SK-N-SH (cell line): ENCODE measurements around the gene CACNA2D4. TPM values are rescaled to one million over a fixed set of nuclear protein-coding genes. Genes with fewer than 3 reads are reported as not detected.

Experiments
- CTCF ChIA-PET: fragments of 300-600, 350-600 bp; formaldehyde crosslinking; extraction: SDS; loops from one replicate; lab custom pipeline; 2021; lab: Yijun Ruan, JAX
- POLR2A ChIA-PET: fragments of 350-600 bp; sonication (Branson Sonifier 250); formaldehyde crosslinking; extraction: SDS; loops from one replicate; lab custom pipeline; 2020; ENCODE audit warnings: antibody characterized with exemption, inconsistent platforms; lab: Yijun Ruan, JAX
- DNase-seq: peaks from one replicate; pipeline ENCODE4 v3.0.0; 2012
- H2AFZ ChIP-seq: fragments of 200-600 bp; sonication (generic); 2 replicates; pipeline ENCODE4 v1.8.1; 2016; ENCODE audit warnings: antibody characterized with exemption, mild to moderate bottlenecking, low read depth
- H3F3A ChIP-seq: fragments of 200-600 bp; sonication (generic); replicated peaks from 2 replicates; pipeline ENCODE3; 2016; ENCODE audit warnings: antibody characterized with exemption, mild to moderate bottlenecking; ENCODE audit not compliant: insufficient read depth
- H3K27ac ChIP-seq, 2 experiments: fragments of 200-500 bp in 1 of 2; fragments of 200-600 bp in 1 of 2; sonication (Bioruptor generic) in 1 of 2; sonication (generic), shearing (Covaris generic) in 1 of 2; 2 replicates each; pipeline versions ENCODE4 v1.5.1 to v1.6.1; 2014 to 2016; ENCODE audit warnings: low read depth in 2 of 2, inconsistent platforms in 1 of 2, low read length in 1 of 2, mild to moderate bottlenecking in 1 of 2, mixed read lengths in 1 of 2
- H3K27me3 ChIP-seq: fragments of 200-600 bp; sonication (generic), shearing (Covaris generic); 2 replicates; pipeline ENCODE4 v1.6.1; 2016; ENCODE audit warnings: mixed run types; ENCODE audit not compliant: insufficient read depth
- H3K36me3 ChIP-seq, 2 experiments: fragments of 200-500 bp in 1 of 2; fragments of 200-600 bp in 1 of 2; sonication (Bioruptor generic) in 1 of 2; sonication (generic) in 1 of 2; replicated peaks in 1 of 2; 2 replicates each; pipeline versions ENCODE3 to v1.5.1; 2014 to 2016; ENCODE audit warnings: low read length in 1 of 2, mild to moderate bottlenecking in 1 of 2; ENCODE audit not compliant: insufficient read depth in 2 of 2, control insufficient read depth in 1 of 2
- H3K4me1 ChIP-seq, 2 experiments: fragments of 200-500 bp in 1 of 2; fragments of 200-600 bp in 1 of 2; sonication (Bioruptor generic) in 1 of 2; sonication (generic), shearing (Covaris generic) in 1 of 2; 2 replicates each; pipeline versions ENCODE4 v1.5.1 to v1.6.1; 2014 to 2016; ENCODE audit warnings: low read depth in 1 of 2, low read length in 1 of 2, mixed run types in 1 of 2; ENCODE audit not compliant: insufficient read depth in 2 of 2, control insufficient read depth in 1 of 2
- H3K4me2 ChIP-seq: fragments of 200-600 bp; sonication (generic), shearing (Covaris generic); 2 replicates; pipeline ENCODE4 v1.6.1; 2017; ENCODE audit warnings: mixed run types
- H3K4me3 ChIP-seq, 2 experiments: fragments of 200-500 bp in 1 of 2; fragments of 200-600 bp in 1 of 2; sonication (Bioruptor generic) in 1 of 2; sonication (generic), shearing (Covaris generic) in 1 of 2; 2 replicates each; pipeline versions ENCODE4 v1.5.1 to v1.8.1; 2014 to 2016; ENCODE audit warnings: low read depth in 2 of 2, inconsistent platforms in 1 of 2, low read length in 1 of 2, mild to moderate bottlenecking in 1 of 2, mixed read lengths in 1 of 2, moderate library complexity in 1 of 2
- H3K79me2 ChIP-seq: fragments of 200-600 bp; sonication (generic); 2 replicates; pipeline ENCODE4 v1.8.1; 2017; ENCODE audit warnings: mild to moderate bottlenecking; ENCODE audit not compliant: insufficient read depth
- H3K9ac ChIP-seq: fragments of 200-600 bp; sonication (generic); 2 replicates; pipeline ENCODE4 v1.6.1; 2017; ENCODE audit warnings: mixed run types
- H3K9me2 ChIP-seq: fragments of 200-600 bp; sonication (generic); 2 replicates; pipeline ENCODE4 v1.6.1; 2017; ENCODE audit warnings: mixed run types
- H3K9me3 ChIP-seq: fragments of 200-600 bp; sonication (generic); 2 replicates; pipeline ENCODE4 v1.6.1; 2017; ENCODE audit warnings: mixed run types, mild to moderate bottlenecking, moderate library complexity
- H4K20me1 ChIP-seq: fragments of 200-600 bp; sonication (generic); 2 replicates; pipeline ENCODE4 v1.6.1; 2017; ENCODE audit warnings: mild to moderate bottlenecking, mixed run types; ENCODE audit not compliant: insufficient read depth
- CTCF ChIP-seq: fragments of 200-600 bp; sonication (generic); IDR thresholded peaks from 2 replicates; pipeline ENCODE4 v1.6.1; 2017; ENCODE audit warnings: antibody characterized with exemption, mild to moderate bottlenecking, moderate library complexity
- ELF1 ChIP-seq: IDR thresholded peaks from 2 replicates; pipeline ENCODE4 v1.4.0; 2012
- EZH2phosphoT487 ChIP-seq: fragments of 200-600 bp; sonication (generic); IDR thresholded peaks from 2 replicates; pipeline ENCODE4 v1.6.1; 2017; ENCODE audit warnings: low read depth, mixed run types, mild to moderate bottlenecking, antibody characterized with exemption, moderate library complexity, borderline replicate concordance
- FOXJ3 ChIP-seq: sonication (generic); formaldehyde crosslinking; IDR thresholded peaks from 2 replicates; pipeline ENCODE4 v1.5.1; 2020; ENCODE audit warnings: mild to moderate bottlenecking, missing genetic modification reagents
- FOXM1 ChIP-seq: IDR thresholded peaks from 2 replicates; pipeline ENCODE4 v1.4.0; 2012; ENCODE audit warnings: low read depth, mild to moderate bottlenecking
- GABPA ChIP-seq: IDR thresholded peaks from 2 replicates; pipeline ENCODE4 v1.4.0; 2012; ENCODE audit warnings: low read depth, mild to moderate bottlenecking
- GATA2 ChIP-seq: sonication (generic); formaldehyde crosslinking; IDR thresholded peaks from 2 replicates; pipeline ENCODE4 v1.5.0; 2020; ENCODE audit warnings: mild to moderate bottlenecking, missing genetic modification reagents
- MEF2A ChIP-seq: IDR thresholded peaks from 2 replicates; pipeline ENCODE4 v1.4.0; 2012; ENCODE audit warnings: low read depth, borderline replicate concordance
- NFIC ChIP-seq: IDR thresholded peaks from 2 replicates; pipeline ENCODE4 v1.4.0; 2012; ENCODE audit warnings: borderline replicate concordance
- PBX3 ChIP-seq: IDR thresholded peaks from 2 replicates; pipeline ENCODE4; 2012
- REST ChIP-seq: IDR thresholded peaks from 2 replicates; pipeline ENCODE4 v1.6.1; 2012; ENCODE audit warnings: mild to moderate bottlenecking, low read depth, low read length, moderate library complexity
- SIN3A ChIP-seq: IDR thresholded peaks from 2 replicates; pipeline ENCODE4 v1.6.1; 2012; ENCODE audit warnings: low read depth, mild to moderate bottlenecking, low read length, moderate library complexity, borderline replicate concordance
- SMC3 ChIP-seq: IDR thresholded peaks from 2 replicates; pipeline ENCODE4 v1.6.1; 2012; ENCODE audit warnings: low read depth, low read length, improper control_type of control experiment
- USF1 ChIP-seq: IDR thresholded peaks from 2 replicates; pipeline ENCODE4 v1.4.0; 2012; ENCODE audit warnings: low read depth, borderline replicate concordance
- USF2 ChIP-seq: fragments of 150-350 bp; IDR thresholded peaks from 2 replicates; pipeline ENCODE4 v1.6.1; 2017; ENCODE audit warnings: antibody characterized with exemption, low read length, low read depth, borderline replicate concordance
- YY1 ChIP-seq: IDR thresholded peaks from 2 replicates; pipeline ENCODE4 v1.4.0; 2012; ENCODE audit warnings: low read depth, mild to moderate bottlenecking
- ZBTB33 ChIP-seq: IDR thresholded peaks from 2 replicates; pipeline ENCODE4 v1.4.0; 2012; ENCODE audit warnings: low read depth, borderline replicate concordance
- WGBS: methylation state at CpG from one replicate; pipeline ENCODE4 v1.1.6; 2017; ENCODE audit warnings: low lambda C conversion rate; 5-methylcytosine and 5-hydroxymethylcytosine counted together
- polyA plus RNA-seq, 3 experiments: library from polyadenylated mRNA; depleted of rRNA; stranded (reverse); fragments of >200 nt; gene quantifications; 2 replicates each; pipeline ENCODE4 v1.2.3, GENCODE V29; 2012

CACNA2D4 gene
- polyA plus RNA-seq, 1 of the 3 experiments (the other 2 are of a cell fraction): 0.02 TPM

GRCh38 chr12:1934831-1935230 lies 16.4 kb upstream of the CACNA2D4 start (continued):
- TF ChIP-seq USF2 (no peak), FOXM1 (no peak), REST (no peak), GABPA (no peak), PBX3 (no peak)

- Histone ChIP-seq H3K4me3 (no peak overlapping the region), H3K4me2 (no peak overlapping the region), H3K9ac (no peak overlapping the region), H3F3A (peaks cover 3% of the 10 kb centered on the region), H3K9me3 (no peaks in the 10 kb centered on the region), H3K4me1 (peaks cover 4 to 59% of the 10 kb centered on the region in 2 experiments; a peak in 2 of 4 replicates), H2AFZ (no peak overlapping the region), H4K20me1 (no peaks in the 10 kb centered on the region), H3K79me2 (no peaks in the 10 kb centered on the region), H3K36me3 (peaks cover 3 to 13% of the 10 kb centered on the region in 2 experiments), H3K27me3 (no peaks in the 10 kb centered on the region), H3K9me2 (no peaks in the 10 kb centered on the region), H3K27ac (no peak overlapping the region)
- peak; percentile 13 for DNase-seq
- POLR2A ChIA-PET: no interaction called here
- CTCF ChIA-PET: interaction anchor here (0.5 to 4.7 kb wide), 6 partner anchors 17 to 143 kb away, joined by 3 to 33 read pairs (median 6); no protein-coding TSS in a partner anchor
- 76% methylated on average over 3 of the region's 5 CpGs for WGBS
- TF ChIP-seq MEF2A: no peak
- no peak for TF ChIP-seq EZH2phosphoT487
- TF ChIP-seq CTCF: no peak
- TF ChIP-seq USF1: no peak
- TF ChIP-seq FOXJ3 (CRISPR knock-in tag): no peak
- no peak for TF ChIP-seq ELF1
- no peak for TF ChIP-seq PBX3
- no peak for TF ChIP-seq GATA2 (CRISPR knock-in tag)
- TF ChIP-seq SIN3A: no peak
- TF ChIP-seq GABPA: no peak
- TF ChIP-seq YY1: no peak
- TF ChIP-seq ZBTB33: no peak
- TF ChIP-seq NFIC: no peak
- TF ChIP-seq SMC3: no peak
- TF ChIP-seq USF2: no peak
Measured at GRCh38 chr12:1934068-1934467, 15.6 kb upstream of the CACNA2D4 start.
